Suprapubic skin (tissue), 3 donors: ENCODE data around the gene PCGF6.

Experiments used
- CTCF ChIP-seq, 2 donors: fragments of 200-600 bp in 1 of 2; fragments of 450-650 bp in 1 of 2; sonication (generic) in 1 of 2; IDR thresholded peaks; one replicate each; pipeline ENCODE4 v1.5.1; 2016 to 2019; ENCODE audit warnings: antibody characterized with exemption in 2 of 2, mild to moderate bottlenecking in 1 of 2, moderate library complexity in 1 of 2
- POLR2AphosphoS5 ChIP-seq, 3 donors: sonication (generic); formaldehyde crosslinking; IDR thresholded peaks; one replicate each; pipeline ENCODE4 v1.6.1; 2017; ENCODE audit warnings: antibody characterized with exemption in 3 of 3

DNA sequence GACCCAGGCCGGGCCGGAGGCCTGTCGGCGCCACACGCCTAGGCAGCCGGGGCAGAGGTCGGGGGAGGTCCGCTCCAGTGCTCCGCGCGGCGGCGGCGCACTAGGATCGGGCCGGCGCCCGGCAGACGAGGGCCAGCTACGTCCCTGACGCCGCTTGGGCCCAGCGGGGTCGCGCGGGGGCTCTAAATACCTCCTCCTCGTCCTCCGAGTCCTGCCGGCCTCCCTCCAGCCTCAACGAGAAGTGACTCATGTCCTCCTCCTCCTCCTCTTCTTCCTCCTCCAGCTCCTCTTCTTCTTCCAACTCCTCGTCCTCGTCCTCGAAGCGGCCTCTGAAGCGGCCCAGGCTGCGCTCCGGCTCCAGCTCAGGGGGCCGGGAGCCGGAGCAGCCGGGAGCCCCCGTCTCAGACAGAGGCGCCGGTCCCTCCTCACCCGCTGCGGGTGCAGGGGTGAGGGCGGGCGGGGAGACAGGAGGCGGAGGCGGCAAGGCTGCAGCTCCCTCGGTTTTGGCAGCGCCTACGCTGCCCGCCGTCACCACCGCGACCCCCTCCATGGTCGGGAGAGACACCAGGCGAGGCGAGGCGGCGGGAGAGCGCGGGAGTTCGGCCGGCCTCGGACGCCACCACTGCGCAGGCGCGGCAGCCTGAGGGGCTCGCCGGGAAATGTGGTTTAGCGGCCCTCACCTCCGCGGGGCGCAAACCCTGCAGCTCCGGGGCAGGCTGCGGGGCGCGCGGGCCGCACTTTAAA, at the start of gene PCGF6:
- TF ChIP-seq POLR2AphosphoS5 (IDR thresholded peaks at IDR 0.05) (no peak), CTCF (IDR thresholded peaks at IDR 0.05) (no peak)
